Thyroid gland (tissue), 4 donors: ENCODE measurements around the gene NDUFAF5. TPM values are rescaled to one million over a fixed set of nuclear protein-coding genes. Genes with fewer than 3 reads are reported as not detected.

Experiments used
- DNase-seq, 2 donors: peaks; one replicate each; pipeline ENCODE4 v3.0.0-alpha.2; 2019
- H3K27ac ChIP-seq, 3 donors: fragments of 200-600 bp; sonication (generic); 1 replicate in 2 of 3; 2 replicates in 1 of 3; pipeline ENCODE4 v1.5.1; 2016 to 2019; ENCODE audit warnings: mild to moderate bottlenecking in 1 of 3, moderate library complexity in 1 of 3
- H3K27me3 ChIP-seq: fragments of 200-600 bp; sonication (generic); one replicate; pipeline ENCODE4 v1.5.1; 2019
- H3K36me3 ChIP-seq, 2 donors: fragments of 200-600 bp; sonication (generic); one replicate each; pipeline ENCODE4 v1.5.1; 2016 to 2019
- H3K4me1 ChIP-seq, 2 donors: fragments of 200-600 bp; sonication (generic); one replicate each; pipeline ENCODE4 v1.5.1; 2017 to 2019
- H3K4me3 ChIP-seq, 3 donors: fragments of 200-600 bp; sonication (generic); replicated peaks in 1 of 3; 1 replicate in 2 of 3; 2 replicates in 1 of 3; pipeline ENCODE4 v1.5.1; 2016; ENCODE audit warnings: mild to moderate bottlenecking in 1 of 3
- H3K9me3 ChIP-seq: fragments of 200-600 bp; sonication (generic); one replicate; pipeline ENCODE4 v1.5.1; 2017
- CTCF ChIP-seq, 6 experiments: fragments of 200-600 bp in 3 of 6; fragments of 450-650 bp in 3 of 6; sonication (generic) in 3 of 6; IDR thresholded peaks; one replicate each; pipeline ENCODE4 v1.5.1; 2016 to 2019; ENCODE audit warnings: antibody characterized with exemption in 6 of 6, mild to moderate bottlenecking in 2 of 6, inconsistent platforms in 1 of 6, moderate library complexity in 1 of 6
- POLR2A ChIP-seq, 2 donors: fragments of 450-650 bp; IDR thresholded peaks; one replicate each; pipeline ENCODE4 v1.6.1; 2017; ENCODE audit warnings: antibody characterized with exemption in 2 of 2, mild to moderate bottlenecking in 2 of 2, moderate library complexity in 1 of 2
- WGBS, 2 donors: methylation state at CpG; one replicate each; pipeline ENCODE4 v1.1.5; 2017; 5-methylcytosine and 5-hydroxymethylcytosine counted together
- intact Hi-C: fragments of 100-400 bp; cut with DNase I; formaldehyde crosslinking; loops from one replicate; pipeline ENCODE4 v1.15.1; 2023
- total RNA-seq, 4 donors: library from RNA; depleted of rRNA; stranded (reverse); fragments of >200 nt; gene quantifications; one replicate each; pipeline ENCODE4 v1.2.3, GENCODE V29; 2016

Gene NDUFAF5
- total RNA-seq, 4 donors from 2014 or later: 11.9 to 15.7 (median 14.7) TPM

DNA sequence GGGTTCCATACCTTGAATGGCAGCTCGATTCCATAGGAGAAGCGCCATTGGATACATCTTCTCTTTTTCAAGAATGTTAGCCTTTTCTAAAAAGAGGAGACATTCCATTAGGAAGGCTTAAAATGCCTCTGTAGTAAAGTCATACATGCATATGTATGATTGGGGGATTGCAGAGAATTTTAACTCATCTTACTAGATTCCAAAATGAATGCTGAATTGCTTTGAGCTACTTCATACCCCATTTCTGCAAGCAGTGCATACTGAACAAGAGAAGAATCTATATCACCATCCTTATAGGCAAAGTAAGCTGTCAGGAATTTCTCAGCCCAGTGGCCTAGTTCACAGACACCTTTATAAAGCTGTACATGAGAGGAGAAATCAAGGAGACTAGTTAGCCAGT lies 80.3 kb downstream of the NDUFAF5 start:
- no peaks in the 10 kb centered on the region for H3K27me3 ChIP-seq
- no peak overlapping the region for H3K27ac ChIP-seq
- no peaks in the 10 kb centered on the region for H3K9me3 ChIP-seq
- intact Hi-C loops: no loop called here
- H3K4me3 ChIP-seq: no peak overlapping the region
- H3K4me1 ChIP-seq: no peaks in the 10 kb centered on the region
- 94 to 95% methylated on average over 2 of the region's 2 CpGs for WGBS, 2 donors
- no peak for DNase-seq
- H3K36me3 ChIP-seq: no peaks in the 10 kb centered on the region
- TF ChIP-seq POLR2A (IDR thresholded peaks at IDR 0.05): no peak
- no peak for TF ChIP-seq CTCF (IDR thresholded peaks at IDR 0.05)

DNA sequence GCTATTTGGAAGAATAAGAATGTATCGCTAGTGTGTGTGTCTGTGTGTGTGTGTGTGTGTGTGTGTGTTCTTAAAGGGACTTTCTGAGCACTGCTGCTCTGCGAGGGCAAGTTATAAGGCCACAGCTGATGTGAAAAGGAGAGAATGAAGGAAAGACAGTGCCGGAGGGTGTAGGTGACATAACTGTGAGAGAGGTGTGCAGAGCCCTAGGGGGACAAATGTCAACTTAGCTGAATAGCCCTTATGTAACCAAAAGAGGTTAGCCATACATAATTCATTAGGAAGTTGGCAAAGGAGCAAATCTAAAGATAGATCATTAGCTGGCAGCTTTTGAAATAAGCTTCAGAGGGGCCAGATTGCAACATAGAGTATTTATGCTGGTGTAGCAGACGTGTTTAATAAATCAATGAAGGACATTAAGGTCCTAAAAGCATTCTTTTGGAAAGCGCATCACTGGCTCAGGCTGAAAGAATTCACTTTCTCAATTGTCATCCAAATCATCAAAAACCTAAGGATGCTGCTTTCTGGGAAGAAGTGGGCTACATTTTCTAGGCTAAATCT lies 81.0 kb downstream of the NDUFAF5 start:
- Histone ChIP-seq H3K27ac (no peak overlapping the region), H3K9me3 (no peaks in the 10 kb centered on the region), H3K4me3 (no peak overlapping the region), H3K27me3 (no peaks in the 10 kb centered on the region), H3K36me3 (no peaks in the 10 kb centered on the region), H3K4me1 (no peaks in the 10 kb centered on the region)
- 62 to 67% methylated on average over 5 of the region's 5 CpGs for WGBS, 2 donors
- TF ChIP-seq CTCF (IDR thresholded peaks at IDR 0.05) (no peak), POLR2A (IDR thresholded peaks at IDR 0.05) (no peak)
- intact Hi-C loops: no loop called here
- DNase-seq: no peak

GRCh38 chr20:13868331-13868730 lies 83.5 kb downstream of the NDUFAF5 start:
- intact Hi-C loops: no loop called here

GRCh38 chr20:13870170-13870748 lies 85.4 kb downstream of the NDUFAF5 start:
- WGBS, 2 donors: 82 to 83% methylated on average over 4 of the region's 4 CpGs
- no peaks in the 10 kb centered on the region for H3K9me3 ChIP-seq
- TF ChIP-seq POLR2A (IDR thresholded peaks at IDR 0.05) (no peak), CTCF (IDR thresholded peaks at IDR 0.05) (no peak)
- no peak for DNase-seq
- intact Hi-C loops: no loop called here
- H3K4me1 ChIP-seq: no peaks in the 10 kb centered on the region
- H3K27ac ChIP-seq: no peak overlapping the region
- no peak overlapping the region for H3K4me3 ChIP-seq
- H3K36me3 ChIP-seq: no peaks in the 10 kb centered on the region
- H3K27me3 ChIP-seq: no peaks in the 10 kb centered on the region

More at GRCh38 chr20:13868331-13868730, 83.5 kb downstream of the NDUFAF5 start:
- Histone ChIP-seq H3K36me3 (no peaks in the 10 kb centered on the region), H3K4me3 (no peak overlapping the region), H3K27me3 (no peaks in the 10 kb centered on the region), H3K27ac (no peak overlapping the region), H3K9me3 (no peaks in the 10 kb centered on the region), H3K4me1 (no peaks in the 10 kb centered on the region)
- no peak for DNase-seq
- TF ChIP-seq POLR2A (IDR thresholded peaks at IDR 0.05) (no peak), CTCF (IDR thresholded peaks at IDR 0.05) (no peak)
- WGBS, 2 donors: 78 to 79% methylated on average over 4 of the region's 4 CpGs

Other genes with a start within 250 kb of the NDUFAF5 start
- 10 to 100 TPM; 16.4 to 31.2 (median 23.9) TPM for gene TASP1, start 146.1 kb upstream of the NDUFAF5 start, total RNA-seq
- 10 to 100 TPM; 10.0 to 11.9 (median 10.8) TPM for gene ESF1, start 109 bp upstream of the NDUFAF5 start, total RNA-seq
- gene SEL1L2, start 205.6 kb downstream of the NDUFAF5 start, total RNA-seq: not detected
- 10 to 100 TPM in 3 of 4 donors, 1 to 10 TPM in 1; 8.7 to 17.8 (median 10.8) TPM for gene MACROD2, start 210.5 kb downstream of the NDUFAF5 start, total RNA-seq